ENCODE measurements around the gene EMP3.
A peak's percentile ranks its signal among the peaks of the same experiment; 100 is the strongest.

DNA sequence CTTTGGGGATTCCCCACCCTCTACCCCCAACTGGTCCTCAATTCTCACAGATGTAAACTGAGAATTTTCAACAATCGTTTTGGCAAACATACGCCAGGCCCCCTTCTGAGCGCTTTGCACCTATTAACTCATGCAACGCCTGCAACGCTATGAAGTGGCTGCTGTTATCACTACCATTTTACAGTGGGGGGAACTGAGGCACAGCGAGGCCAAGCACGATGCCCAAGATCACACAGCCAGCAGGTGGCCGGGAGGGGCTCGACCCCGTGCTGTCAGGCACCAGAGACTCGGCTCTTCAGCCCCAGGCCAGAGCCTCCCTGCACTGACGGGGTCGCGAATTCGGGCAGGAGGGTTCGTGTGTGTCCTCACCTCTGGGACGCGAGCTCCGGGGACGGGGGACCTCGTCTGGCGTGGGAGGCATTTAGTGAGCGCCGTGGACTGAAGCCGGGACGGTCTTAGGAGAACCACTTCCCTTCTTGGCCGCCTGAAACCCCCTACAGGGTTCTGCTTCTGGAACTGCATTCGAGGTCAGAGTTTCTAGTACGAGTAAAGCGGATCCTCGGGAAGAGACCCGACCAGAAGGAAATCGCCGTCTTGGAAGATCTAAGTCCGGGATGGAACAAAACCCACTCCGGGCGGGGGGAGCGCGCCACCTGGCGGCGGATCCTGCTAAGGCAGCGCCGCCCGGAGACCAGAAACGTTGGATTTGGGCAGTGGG, 34.4 kb upstream of the EMP3 start:
- TF ChIP-seq POLR2A (IDR thresholded peaks at IDR 0.05): no peak
- TF ChIP-seq, protein P1, sequence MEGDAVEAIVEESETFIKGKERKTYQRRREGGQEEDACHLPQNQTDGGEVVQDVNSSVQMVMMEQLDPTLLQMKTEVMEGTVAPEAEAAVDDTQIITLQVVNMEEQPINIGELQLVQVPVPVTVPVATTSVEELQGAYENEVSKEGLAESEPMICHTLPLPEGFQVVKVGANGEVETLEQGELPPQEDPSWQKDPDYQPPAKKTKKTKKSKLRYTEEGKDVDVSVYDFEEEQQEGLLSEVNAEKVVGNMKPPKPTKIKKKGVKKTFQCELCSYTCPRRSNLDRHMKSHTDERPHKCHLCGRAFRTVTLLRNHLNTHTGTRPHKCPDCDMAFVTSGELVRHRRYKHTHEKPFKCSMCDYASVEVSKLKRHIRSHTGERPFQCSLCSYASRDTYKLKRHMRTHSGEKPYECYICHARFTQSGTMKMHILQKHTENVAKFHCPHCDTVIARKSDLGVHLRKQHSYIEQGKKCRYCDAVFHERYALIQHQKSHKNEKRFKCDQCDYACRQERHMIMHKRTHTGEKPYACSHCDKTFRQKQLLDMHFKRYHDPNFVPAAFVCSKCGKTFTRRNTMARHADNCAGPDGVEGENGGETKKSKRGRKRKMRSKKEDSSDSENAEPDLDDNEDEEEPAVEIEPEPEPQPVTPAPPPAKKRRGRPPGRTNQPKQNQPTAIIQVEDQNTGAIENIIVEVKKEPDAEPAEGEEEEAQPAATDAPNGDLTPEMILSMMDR (IDR thresholded peaks at IDR 0.05 in 4 of 5, conservative IDR thresholded peaks at IDR 0.05 in 1 of 5): peak; percentile 88 to 99 (median 93)
